Measurements from ENCODE around the gene LGALS8.
"Not testable (repeated sequence)": the region's sequence is repeated elsewhere in the genome, so short reads cannot be mapped to it uniquely, and the experiment has no call there.

LGALS8 gene

DNA sequence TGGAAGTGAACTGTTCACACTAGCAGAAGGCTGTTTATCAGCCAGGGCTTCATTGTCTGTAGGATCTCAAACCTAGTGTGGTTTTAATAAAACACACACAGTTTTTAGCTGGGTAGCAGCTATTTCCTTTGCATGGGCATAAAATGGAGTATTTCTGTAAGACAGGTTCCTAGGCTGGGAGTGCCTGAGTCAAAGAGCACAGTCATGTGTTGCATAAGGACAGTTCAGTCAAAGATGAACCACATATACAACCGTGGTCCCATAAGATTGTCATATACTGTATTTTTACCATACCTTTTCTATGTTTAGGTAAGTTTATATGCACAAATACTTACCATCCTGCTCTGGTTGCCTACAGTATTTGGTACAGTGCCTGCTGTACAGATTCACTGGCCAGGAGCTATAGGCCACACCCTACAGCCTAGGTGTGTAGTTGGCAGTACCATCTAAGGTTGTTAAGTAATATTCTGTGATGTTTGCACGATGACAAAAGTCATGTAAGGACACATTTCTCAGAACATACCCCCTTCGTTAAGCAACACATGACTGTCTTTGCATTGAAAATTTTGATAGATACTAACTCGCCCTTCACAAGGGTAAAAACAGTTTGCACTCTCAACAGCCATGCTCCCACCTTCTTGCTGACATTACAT is 17.2 kb downstream of the LGALS8 start:
- no peak for DNase-seq (ENCODE audit: low read depth in 2 of 2)

DNA sequence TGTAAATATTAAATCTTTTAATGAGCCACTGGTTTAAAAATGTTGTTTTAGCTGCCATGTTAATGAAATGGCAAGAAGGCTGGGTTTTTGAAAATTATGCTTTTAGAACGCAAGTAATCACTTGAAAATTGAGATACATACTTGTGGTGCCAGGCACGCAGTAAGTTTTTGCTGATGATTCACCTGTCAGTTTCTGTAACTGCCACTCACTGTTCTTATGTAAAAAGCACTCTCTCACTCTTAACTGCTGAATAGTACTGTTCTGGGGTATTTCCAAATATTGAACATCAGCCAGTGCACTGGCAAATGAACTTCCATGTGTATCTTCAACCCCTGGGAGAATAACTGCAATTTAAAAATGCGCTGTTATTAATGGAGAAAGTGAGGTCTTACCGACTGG is 17.9 kb downstream of the LGALS8 start:
- no peak for DNase-seq (ENCODE audit: low read depth in 2 of 2)

DNA sequence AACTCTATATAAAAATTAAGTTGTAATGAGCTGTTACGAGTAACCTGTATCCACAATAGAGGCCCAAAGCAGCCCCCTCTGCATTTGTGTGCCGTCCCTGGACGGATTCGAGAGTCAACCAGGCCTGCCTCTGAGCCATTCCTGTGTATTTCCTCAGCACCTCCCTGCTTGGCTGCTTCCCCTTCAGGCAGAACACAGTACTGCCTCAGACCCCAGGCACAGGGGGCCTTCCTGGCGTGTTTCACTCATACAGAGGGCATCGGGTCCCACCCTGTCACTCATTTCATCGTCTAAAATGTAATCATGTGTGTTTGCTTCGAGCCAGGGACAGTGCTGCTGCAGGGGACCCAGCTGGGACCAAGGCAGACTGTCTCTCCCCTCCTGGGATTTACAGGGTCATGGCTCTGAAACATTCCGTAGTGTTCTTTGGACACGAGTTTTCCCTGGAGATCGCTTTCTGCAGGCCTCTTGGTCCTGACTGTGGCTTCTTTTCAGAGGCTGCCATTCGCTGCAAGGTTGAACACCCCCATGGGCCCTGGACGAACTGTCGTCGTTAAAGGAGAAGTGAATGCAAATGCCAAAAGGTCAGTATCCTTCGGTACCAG is 19.4 kb downstream of the LGALS8 start:
- DNase-seq (ENCODE audit: low read depth in 2 of 2) = no peak

DNA sequence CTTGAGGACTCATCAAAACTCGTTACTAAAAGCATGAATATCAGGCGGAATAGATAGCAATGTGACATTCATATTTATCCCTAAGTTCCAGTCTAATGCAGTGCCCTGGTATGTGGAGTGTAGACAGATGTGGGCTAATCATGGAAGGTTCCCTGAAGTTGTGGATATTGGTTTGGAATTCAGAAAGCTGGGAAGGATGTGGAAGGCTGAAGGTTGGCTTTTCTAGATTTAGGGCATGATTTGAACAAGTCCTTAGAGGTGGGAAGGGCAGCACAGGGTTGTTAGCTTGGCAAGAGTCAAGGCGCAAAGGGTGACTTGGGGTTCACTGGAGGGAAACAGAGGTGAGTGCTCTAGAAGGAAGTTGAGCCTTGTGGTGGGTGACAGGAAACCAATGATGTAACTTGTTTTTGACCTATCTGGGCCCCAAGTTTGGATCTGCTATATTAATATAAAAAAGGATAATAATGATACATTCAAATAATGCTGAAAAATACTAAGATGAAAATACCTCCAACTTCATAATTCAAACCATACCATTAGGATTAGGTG is 21.9 kb downstream of the LGALS8 start:
- DNase-seq (ENCODE audit: low read depth in 2 of 2) = no peak

DNA sequence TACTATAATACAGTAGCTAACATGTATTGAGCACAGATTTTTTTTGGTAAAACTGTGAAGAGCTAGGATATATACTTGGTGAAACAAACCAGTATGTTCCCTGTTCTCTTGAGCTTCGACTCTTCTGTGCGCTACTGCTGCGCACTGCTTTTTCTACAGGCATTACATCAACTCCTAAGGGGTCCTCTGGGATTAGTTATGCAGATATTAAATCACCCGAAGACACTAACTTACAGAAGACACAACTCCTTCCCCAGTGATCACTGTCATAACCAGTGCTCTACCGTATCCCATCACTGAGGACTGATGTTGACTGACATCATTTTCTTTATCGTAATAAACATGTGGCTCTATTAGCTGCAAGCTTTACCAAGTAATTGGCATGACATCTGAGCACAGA is 24.7 kb downstream of the LGALS8 start:
- no peak for DNase-seq (ENCODE audit: low read depth in 2 of 2)

DNA sequence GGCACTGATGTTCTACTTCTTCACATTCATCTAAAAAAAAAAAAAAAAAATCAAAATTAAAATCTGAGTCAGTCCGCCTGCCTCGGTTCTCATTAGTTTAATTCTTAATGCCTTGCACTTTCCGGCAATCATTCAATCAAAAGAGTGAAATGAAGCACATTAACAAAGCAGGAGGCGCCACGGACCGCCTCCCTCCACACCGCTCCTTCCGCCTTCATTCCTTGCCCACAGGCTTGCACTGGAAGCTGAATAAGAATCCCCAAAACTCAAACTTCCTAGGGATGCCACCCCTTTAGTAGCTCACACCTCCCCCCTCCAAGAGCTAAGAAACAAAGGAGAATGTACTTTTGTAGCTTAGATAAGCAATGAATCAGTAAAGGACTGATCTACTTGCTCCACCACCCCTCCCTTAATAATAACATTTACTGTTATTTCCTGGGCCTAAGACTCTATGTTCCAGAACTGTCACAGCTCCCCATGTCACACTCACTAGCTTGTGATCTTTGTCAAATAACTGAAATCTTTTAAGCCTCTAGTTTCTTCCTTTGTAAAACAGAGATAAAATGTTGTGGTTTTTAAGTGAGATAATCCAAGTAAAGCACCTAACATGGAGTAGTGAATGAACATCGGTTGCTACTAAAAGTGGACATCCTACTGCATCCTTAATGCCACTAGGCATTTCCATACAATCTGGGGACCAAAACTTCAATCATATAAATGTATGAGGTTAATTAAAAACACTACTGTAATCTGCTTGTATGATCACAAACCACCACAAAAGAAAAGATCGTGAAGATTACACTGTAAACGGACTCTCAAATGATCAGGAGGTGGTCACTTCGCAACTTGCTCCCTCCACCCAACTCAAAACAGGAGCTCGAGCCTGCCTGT is 27.4 kb downstream of the LGALS8 start:
- no peak for DNase-seq (ENCODE audit: low read depth in 2 of 2)

DNA sequence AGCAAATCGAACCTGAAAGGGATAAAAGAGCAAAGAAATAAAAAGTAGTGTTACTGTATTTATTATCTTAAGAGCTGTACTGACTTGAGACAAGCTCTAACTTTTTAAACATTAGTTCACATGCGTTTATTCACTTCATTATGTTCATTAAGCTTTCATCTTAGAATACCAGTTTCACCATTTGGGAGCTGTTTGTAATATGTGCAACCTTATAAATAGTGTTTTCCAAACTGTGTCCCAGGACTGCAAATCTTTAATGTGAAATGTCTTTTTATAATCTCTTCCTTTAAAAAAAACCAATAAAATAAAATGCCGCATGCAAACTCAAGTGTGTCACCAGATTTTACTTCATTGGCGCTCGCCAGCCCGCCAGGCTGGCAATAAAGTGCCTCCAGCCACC is 28.3 kb downstream of the LGALS8 start:
- DNase-seq (ENCODE audit: low read depth in 2 of 2) = no peak

DNA sequence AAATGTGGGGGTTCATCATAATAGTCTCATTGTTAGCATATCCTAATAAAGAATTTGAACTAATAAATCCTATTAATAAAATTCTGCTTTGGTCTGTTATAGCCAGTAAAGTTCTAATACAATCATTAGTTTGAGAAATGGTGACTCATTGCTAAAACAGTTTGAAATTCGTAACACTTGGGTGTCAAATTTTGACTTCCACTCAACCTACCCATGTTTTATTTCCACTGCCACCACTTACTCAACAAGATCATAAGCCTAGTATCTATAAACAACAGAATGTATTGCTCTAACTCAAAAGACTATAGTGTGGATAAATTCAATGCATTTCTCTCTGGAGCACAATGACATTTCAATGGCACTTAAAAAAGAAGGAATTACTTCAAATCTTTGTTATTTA is 29.1 kb downstream of the LGALS8 start:
- DNase-seq (ENCODE audit: low read depth in 2 of 2) = no peak

DNA sequence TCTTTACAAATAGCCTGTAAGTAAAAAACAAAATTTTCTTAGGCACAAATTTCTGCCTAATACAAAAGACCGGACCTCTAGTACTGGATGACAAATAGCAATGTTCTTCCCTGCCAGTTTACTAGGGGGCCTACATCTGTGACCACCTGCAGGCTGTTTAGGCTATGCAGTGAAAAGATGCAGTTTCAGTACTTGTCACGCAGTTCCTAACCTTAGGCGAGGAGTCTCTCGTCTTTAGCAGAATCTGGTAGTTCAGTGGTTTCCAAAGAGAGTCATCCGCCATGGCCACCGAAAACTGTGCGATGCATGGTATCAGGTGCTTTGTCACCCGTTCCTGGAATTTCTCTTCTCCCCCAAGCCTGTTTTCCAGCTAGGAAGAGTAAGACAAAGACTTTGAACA is 29.6 kb downstream of the LGALS8 start:
- no peak for DNase-seq (ENCODE audit: low read depth in 2 of 2)

DNA sequence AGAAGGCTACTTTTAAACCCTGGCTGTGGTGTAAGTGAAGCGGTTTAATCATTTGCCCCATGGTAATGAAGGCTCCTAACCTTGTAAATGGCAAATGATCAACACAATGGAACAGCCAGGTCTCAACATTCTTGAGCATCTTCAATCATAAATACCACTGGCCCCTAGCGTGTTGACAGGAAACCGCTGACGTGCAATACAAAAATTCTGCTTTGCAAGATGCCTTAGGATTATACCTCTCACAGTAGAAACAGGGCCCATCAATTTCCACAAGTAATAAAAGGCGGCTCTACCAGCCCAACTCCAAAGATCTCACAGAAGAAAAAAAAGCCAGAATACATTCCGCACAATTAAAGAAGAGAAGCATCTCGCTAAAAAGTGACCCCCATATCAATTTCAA is 32.8 kb downstream of the LGALS8 start:
- DNase-seq (ENCODE audit: low read depth in 2 of 2) = no peak

DNA sequence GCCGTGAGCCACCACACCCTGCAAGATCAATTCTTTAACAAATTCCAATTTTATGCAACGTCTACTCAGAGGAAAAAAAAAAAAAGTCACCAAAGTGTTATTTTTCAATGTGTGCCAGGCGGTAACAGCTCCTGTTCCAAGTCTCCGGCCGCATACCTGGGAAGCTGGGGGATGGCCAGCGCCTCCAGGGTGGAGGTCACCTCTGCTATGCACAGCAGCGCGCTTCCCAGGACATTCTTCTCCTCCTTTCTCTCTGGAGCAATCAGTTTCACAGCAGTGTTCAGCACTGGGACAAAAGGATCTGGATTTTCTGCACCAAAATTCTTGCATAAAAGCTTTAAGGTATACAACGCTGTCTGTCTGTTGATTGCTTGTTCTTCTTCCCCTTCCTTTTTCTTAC is 34.3 kb downstream of the LGALS8 start:
- DNase-seq (ENCODE audit: low read depth in 2 of 2) = no peak

DNA sequence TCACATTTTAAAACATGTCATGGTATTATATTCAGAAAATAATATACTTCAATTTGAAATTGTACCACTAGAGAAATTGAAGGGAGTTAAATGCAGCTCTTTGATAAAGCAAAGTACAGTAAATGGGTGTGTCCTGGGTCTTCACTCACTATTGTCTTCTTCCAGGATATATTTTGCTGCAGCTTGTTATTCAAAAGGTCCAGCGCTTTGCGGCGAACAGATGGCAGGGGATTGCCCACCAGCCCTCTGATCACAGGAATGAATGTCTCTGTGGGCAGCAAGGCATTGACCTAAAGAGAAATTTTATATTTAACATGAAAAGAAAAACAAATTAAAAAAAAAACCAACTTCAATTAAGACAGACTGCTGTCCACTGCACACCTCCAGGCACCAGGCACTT is 35.1 kb downstream of the LGALS8 start:
- no peak for DNase-seq (ENCODE audit: low read depth in 2 of 2)

DNA sequence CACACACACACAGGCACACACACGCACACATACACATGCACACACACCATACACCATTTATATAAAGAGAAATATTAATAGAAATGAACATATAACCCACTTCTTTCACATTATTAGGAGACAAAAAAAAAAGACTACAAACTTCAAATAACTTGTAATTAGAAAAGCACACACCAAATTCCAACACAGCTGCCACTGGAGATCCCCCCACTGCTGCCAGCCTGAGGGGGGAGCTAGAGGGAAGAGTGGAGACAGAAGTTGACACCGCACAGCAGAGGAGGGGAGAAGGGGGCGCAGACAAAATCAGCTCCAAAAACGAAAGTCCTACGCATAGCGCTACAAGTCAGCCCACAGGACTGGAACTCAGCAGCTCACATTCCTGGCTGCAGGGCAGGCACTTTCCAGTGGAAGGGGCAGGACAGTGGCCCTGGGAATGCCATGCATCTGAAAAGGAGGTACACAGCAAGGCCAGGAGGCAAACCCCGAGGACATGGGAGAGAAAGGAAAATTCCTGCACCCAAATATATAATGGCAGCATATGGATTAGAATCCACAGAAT is 36.5 kb downstream of the LGALS8 start:
- no peak for DNase-seq (ENCODE audit: low read depth in 2 of 2)

DNA sequence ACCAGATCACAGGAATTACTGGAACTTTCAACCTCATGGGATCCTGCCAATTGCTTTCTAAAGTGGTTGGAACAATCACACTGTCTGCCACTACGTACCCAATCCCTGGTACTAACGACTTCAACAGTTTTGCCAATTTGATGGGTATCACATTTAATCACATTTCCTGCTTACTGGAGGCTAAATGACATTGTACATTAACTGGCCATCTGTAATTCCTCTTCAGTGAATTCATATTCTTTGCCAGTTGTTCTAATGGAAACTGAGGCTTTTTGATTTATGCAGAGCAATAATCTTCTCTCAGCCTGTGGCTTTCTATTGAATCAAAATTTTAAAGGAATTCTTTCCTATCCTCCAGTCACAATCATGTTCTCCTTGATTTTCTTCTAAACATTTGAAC is 38.2 kb downstream of the LGALS8 start:
- DNase-seq (ENCODE audit: low read depth in 2 of 2) = no peak

DNA sequence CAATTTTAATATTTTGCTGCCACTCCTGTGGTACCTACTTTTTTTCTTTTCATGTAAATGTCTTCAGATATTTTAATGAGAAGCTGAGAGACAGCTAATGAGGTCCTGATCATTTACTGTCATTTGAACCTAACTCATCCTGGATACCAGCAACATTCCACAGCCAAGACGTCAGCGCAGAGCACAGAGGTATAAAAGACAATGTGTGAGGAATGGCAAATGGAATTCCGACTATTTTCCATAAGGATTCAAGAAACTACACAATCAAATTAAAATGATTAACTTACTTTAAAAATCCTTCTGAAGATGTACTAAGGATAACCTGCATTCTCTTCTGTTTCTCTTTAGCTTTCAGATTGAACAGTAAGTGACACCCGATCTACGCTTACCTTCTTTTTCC is 41.7 kb downstream of the LGALS8 start:
- no peak for DNase-seq (ENCODE audit: low read depth in 2 of 2)

DNA sequence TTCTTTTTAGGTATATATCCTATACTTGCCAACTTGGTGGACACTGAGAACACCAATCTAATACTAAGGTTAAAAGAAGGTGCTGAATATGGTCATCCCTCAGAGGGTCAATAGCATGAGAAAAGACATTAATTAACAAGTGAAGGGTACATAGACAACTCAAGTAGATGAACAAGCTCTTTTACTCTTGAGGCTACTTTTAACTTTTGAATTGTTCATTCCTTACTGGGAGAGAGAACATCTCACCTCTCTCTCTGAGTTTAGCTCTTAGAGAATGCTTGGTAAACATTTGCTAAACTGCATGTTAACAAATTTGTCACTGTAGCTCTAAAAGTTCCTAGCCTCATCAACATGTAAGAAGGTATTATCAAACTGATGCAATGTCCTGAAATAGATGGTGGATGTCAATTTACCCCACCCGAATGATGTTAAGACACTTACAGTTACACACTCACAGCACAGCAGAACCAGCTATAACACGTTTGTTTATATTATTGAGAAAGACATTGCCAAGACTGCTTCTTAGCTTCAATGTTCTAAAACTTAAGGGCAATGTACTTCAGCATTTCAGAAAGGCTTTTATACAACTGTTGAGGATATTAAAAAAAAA is 44.6 kb downstream of the LGALS8 start:
- peak in 1 of 2 experiments; percentile 3 for DNase-seq (ENCODE audit: low read depth in 2 of 2)

DNA sequence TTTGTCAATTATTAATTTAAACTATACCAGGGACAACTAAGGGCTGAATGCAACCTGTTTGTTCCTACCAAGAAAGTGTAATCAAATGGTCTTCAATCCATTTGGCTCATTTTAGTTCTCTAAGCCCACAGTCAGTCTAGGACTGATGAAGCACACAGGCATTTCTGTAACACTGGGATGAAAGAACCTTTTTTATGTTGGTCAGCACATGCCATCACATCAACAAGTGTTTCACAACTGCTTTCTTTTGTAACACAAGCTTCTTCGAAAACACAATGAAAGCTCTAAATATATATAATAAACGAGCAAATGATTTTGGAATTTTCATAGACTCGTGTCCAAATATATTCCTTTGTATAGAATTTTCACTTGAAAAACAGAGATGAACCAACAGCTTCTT is 51.7 kb downstream of the LGALS8 start:
- no peak for DNase-seq (ENCODE audit: low read depth in 2 of 2)

DNA sequence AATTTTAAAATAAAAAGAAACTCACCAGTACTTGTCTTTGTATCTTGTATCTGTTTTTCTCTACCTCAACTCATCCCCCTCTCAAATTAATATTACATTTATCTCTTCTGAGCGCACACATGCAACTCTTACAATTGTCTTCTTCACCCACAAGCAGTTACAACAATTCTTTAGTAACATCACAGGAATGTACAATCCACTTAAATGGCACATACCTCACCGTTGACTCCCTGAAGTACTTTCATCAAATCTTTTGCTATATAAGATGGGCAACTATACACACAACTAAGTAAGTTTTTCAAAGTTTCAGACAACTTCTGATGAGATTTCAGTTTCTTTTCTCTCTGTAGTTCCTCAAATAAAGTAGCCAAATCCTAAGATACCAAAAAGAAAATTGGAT is 52.2 kb downstream of the LGALS8 start:
- no peak for DNase-seq (ENCODE audit: low read depth in 2 of 2)

DNA sequence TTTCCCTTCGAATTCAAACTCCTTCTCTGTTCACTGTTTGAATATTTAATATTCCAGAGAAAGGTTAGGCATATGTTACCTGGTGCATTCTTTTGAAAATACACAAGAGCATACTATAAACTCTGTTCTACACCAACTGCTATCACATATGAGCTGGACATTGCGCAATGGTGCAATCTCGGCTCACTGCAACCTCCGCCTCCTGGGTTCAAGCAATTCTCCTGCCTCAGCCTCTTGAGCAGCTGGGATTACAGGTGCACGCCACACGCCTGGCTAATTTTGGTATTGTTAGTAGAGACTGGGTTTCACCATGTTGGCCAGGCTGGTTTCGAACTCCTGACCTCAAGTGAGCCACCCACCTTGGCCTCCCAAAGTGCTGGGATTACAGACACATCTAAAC is 53.3 kb downstream of the LGALS8 start:
- not testable (repeated sequence) for DNase-seq (ENCODE audit: low read depth in 2 of 2)

DNA sequence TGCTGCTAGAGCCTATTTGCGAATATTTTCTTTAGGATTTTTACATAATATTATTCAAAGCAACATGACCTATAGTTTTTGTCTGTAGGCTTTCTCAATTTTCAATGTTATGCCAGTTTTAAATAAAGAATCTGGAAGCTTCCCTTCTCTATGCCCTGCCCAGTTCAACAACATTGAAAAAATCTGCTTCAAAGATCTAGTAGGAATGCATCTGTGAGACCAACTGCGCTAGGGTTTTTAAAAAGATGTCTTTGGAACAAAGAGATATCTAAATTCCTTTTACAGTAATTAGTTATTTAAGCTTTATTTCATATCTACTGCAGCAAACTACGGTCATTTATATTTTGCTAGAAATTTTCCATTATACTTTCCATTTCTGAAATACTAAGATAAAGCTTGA is 54.9 kb downstream of the LGALS8 start:
- DNase-seq (ENCODE audit: low read depth in 2 of 2) = no peak

DNA sequence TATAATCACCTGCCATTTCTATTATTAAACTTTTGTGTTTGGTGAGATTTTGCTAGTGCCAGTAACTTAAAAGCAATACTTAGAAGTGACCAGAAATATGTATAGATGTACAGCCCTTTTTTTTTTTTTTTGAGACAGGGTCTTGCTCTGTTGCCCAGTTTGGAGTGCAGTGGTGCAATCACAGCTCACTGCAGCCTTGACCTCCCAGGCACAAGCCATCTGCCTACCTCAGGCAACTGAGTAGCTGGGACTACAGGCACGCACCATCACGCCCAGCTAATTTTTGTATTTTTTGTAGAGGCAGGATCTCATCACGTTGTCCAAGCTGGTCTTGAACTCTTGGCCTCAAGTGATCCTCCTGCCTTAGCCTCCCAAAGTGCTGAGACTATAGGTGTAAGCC is 56.6 kb downstream of the LGALS8 start:
- not testable (repeated sequence) for DNase-seq (ENCODE audit: low read depth in 2 of 2)

DNA sequence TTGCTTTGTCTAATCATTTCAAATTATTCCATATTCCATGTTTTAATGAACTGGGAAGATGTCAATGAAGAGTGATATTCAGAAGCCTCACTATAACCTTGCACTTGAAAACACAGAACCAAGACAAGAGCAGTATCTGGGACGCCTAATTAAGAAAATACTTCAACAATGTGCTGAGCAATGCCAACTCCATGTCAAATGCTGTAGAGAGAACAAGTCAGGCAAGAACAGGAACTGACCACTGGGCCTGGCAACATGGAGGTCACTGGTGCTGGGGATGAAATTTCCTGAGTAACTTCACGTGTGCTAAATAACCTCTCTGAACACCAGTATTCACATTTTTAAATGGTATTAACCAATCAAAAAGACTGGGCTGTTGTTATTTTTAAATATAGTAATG is 57.7 kb downstream of the LGALS8 start:
- DNase-seq (ENCODE audit: low read depth in 2 of 2) = no peak

All from fibroblast of skin of left quadriceps (primary cell).